HuH-7 (cell line): ENCODE data around the gene ACOXL.

Experiments used
- DNase-seq: peaks from one replicate; pipeline ENCODE4 v3.0.0; 2011; ENCODE audit warnings: low spot score

Gene ACOXL

GRCh38 chr2:110858135-110858725 lies 125.9 kb downstream of the ACOXL start:
- DNase-seq: no peak

DNA sequence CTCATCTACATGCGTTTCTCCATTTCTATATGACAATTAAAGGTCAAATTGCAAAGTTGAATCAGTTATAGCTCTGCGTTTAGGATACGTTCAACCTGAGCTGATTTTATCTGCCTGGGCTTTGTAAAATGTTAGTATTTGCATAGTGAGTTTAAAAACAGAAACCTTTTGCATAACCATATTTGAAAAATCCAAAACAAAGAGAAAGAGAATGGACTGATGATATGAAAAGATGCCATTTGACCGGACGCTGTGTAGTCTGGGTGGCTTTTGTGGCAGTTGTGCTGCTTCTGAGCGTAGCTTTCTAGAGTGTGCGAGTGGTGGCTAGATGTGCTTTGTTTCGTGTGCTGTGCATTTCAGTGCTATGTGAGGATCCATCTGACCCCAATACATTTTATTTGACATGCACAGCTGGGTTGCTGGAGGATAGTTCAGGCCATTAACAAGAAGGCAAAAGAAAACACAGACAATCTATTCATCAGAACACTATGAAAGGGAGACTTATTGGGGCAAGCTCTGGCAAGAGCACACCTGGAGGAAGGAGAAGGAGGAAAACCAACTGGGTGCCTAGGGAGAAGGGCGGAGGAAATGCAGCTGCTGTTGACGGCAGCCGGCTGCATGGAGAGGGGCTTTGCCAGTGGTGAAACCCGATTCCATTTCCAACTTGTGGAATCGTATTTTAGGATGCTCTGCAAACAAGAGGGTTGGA lies 126.8 kb downstream of the ACOXL start:
- no peak for DNase-seq

DNA sequence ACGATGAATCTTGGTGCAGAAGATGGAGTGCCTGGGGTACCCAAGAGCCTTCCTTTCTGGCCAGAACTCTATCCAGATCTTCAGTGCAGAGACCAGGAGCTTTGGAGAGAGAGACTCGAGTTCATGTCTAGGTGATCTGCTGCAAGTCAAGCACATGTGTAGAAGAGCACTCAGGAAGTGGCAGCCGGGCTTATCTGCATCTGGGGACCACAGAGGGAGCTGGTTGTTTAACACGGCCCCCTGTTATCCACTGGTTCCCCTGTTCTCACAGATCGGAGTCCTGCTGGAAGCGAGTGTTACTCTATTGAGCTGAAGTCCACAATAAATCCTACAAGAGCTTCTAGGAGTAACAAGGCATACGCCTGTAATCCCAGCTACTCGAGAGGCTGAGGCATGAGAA lies 128.3 kb downstream of the ACOXL start:
- no peak for DNase-seq

- DNase-seq: no peak
Measured at GRCh38 chr2:110861616-110862260, 129.4 kb downstream of the ACOXL start.

- DNase-seq: no peak
Measured at GRCh38 chr2:110863726-110864125, 131.4 kb downstream of the ACOXL start.

DNA sequence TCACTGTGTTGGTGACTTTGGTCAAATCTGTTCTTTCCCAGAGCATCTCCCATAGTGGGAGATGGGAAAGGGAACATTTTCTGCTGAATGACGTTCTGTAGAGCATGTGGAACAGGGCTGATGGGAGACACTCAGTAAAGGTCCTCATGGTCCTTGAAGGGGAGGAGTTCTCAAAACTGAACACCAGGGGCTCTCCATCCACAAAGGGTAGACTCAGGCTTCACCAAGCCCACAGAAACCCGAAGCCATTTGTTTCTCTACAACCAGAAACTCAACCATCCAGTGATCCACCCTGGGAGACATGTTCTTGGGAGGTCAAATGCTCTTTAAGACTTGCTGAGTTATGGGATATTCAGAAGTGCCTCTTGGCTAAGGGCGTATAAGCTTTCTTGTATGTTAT lies 131.8 kb downstream of the ACOXL start:
- DNase-seq: no peak

DNA sequence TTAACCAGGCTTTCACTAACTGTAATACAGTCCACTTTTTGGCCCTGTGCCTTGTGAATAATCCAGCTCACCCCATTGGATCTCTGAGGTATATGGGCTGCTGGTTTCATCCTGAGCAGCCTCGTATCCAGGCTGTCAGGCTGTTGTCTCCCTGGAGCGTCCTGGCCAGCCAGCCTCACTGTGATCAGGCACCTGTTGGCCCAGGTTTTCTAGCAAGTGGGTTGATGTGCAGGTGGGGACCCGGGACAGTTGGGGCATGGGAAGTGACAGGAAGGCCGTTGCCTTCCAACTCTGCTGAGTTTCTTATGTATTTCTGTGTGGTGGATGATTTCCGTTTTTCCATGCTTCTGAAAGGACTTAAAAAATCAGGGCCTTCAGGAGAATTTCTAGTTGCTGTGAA lies 132.4 kb downstream of the ACOXL start:
- DNase-seq: no peak

- no peak for DNase-seq
Measured at GRCh38 chr2:110865188-110865587, 132.8 kb downstream of the ACOXL start.

- DNase-seq: no peak
Measured at GRCh38 chr2:110866045-110866444, 133.7 kb downstream of the ACOXL start.

DNA sequence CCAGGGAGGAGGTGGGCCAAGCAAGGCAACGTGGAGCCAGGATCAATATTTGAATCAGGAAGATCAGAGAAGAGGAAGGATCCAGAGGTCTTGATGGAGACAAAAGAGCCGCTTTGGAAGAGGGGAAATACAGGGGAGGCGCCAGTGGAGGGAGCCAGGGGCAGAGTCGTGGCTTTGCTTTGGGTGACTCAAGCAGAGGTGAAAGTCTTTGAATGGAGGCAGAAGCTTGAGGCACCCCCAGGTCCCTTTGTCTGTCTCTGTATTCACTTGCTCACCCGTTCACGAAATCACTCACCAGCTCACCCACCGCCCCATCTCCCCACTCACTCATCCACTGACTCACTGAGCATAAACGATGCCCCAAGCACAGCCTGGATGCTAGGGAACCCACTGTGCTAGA lies 134.1 kb downstream of the ACOXL start:
- no peak for DNase-seq

DNA sequence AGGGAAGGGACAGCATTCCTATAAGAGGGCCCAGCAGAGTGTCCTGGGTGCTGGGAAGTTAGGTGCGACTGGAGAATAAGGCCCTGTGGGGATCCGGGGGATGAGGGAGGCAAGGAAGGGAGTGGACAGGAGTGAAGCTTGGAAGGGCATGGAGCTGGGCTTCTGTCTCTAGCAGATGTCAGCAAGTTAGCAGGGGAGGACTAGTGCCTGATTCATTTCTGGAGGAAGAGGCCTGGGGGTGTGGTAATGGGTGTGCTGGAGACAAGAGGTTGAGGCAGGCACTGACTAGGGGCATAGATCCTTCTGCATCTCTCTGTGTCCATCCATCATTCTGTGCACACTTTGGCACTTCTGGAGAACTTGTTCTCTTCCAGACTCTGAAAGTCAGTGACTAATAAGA lies 134.7 kb downstream of the ACOXL start:
- DNase-seq: no peak

GRCh38 chr2:110868971-110869370 lies 136.6 kb downstream of the ACOXL start:
- no peak for DNase-seq

DNA sequence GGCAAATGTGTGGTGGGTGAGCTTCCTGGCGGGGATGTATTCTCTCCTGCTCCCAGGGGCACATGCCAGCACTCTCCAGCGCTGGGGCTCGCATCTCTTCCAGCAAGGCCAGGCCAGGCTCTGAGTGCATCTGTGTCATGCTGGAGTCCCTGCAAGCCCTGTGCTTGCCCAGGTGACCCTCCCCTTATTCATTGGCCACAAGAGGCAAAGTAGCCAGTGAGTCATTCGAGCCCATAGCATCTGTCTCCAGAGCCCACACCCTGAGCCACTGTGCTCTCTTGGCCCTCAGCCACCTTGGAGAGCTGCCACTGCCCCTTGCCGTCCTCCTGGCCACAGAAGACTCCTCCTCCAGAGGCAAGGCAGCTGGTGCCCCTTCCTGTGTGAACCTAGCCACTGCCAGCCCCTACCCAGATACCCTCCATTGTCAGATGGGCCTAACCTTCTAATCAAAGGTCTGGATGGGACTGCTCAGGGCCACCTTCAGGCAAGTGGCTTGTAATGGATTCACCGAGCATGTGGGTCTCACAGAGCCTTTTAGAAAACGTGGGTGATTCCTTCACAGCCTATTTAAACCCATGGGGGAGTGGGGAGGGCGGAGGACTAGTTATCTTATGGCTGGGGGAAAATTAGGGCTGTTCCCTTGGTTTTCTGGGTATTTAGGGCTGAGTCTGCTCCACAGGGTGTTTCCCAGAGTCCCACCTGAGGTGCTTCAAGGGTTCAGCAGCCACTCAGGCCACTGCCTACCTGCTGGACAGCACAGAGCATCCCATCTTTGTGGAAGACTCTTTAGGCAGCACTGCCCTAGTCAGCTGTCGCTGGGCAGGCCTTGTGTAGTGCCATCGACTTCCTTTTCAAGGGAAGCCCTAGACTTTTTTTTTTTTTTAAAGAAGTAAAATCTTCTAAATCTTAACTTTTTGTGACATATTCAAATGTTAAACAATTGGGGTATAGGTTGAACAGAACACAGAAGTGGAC lies 137.4 kb downstream of the ACOXL start:
- DNase-seq: no peak

GRCh38 chr2:110870545-110870944 lies 138.2 kb downstream of the ACOXL start:
- DNase-seq: no peak

DNA sequence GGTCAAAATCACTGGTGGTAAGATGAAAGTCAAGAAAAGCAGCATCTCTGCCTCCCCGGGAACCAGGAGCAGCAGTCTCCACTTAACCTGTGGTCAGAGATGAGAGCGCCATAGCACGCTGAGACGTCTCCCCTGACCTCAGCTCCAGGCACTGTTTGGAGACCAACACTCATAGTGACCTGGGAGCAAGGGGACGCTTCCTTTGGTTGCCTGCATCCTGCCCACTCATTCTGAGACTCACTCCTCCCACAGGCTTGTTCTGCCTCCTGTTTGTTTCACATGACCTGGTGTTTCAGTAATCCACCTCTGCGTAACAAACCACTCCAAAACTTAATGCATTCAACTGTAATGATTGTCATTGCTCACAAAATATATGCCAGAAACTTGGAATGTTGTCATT lies 139.3 kb downstream of the ACOXL start:
- no peak for DNase-seq

- no peak for DNase-seq
Measured at GRCh38 chr2:110872521-110872920, 140.1 kb downstream of the ACOXL start.

DNA sequence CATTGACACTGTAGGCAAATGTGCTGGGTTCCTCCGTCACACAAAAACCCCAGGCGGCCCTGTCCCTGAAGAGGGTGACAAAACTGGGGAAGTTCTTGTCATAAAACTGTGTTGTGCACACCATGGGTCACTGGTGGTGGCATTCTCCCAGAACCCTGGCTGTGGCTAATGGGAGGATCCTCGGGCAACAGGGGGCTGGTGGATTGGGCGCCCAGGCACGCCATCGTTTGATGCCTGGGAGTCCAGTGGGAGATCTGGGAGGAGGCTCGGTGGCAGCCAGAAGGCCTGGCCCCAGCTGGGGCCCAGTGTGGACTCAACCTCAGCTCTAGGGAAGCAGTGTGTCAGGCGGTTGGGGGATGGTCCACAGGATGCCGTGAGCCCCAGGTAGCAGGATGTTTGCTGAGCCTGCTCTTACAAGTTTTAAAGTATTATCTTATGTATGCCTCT lies 140.7 kb downstream of the ACOXL start:
- no peak for DNase-seq

DNA sequence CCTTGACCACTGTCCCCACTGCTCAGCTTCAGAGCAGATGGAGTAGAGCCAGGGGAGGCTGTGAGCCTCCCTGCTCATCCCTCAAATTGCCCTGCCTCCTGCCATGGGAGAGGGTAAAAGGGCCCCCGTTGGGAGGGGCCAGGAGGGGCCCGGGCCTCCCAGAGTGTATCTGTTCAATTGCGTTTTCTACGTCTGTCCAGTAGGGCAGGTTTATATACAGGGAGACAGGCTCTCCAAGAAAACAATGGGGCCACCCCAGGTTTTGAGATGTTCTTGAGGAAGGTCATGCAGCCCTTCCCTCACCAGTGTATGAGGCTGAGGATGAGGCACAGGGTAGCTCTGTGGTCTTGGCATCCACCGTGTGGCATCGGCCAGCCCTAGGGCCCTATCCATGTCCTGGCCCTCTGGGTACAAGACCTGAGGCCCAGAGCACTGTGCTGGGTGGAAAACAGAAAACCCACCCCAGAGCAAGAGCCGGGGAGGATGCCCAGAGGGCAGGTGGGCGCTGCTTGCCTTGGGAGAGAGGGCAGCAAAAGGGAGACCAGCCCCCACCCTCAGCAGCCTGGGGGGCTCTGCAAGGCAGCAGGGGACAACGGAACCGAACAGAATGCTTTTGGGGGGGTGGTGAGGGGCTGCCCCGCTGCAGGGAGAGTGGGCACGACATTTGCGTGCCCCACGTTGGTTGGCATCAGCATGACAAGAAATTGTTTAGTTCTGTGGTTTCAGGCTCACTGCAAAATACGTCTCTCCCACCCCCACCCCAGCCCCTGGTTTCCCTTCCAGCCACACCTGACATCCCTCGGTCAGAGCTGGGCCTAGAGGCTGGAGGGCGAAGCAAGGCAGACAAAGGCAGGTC lies 141.5 kb downstream of the ACOXL start:
- no peak for DNase-seq

GRCh38 chr2:110874453-110875383 lies 142.3 kb downstream of the ACOXL start:
- DNase-seq: no peak

GRCh38 chr2:110875384-110875725 lies 143.0 kb downstream of the ACOXL start:
- no peak for DNase-seq
